Subcutaneous adipose tissue (tissue), 4 donors: ENCODE measurements around the gene NCOA1. TPM values are rescaled to one million over a fixed set of nuclear protein-coding genes. Genes with fewer than 3 reads are reported as not detected.

Source experiments
- total RNA-seq, 4 donors: library from RNA; depleted of rRNA; stranded (reverse); fragments of >200 nt; gene quantifications; one replicate each; pipeline ENCODE4 v1.1.0, GENCODE V29; 2016
- TF ChIP-seq, protein P1 (sequence below): fragments of 450-650 bp; IDR thresholded peaks from one replicate; pipeline ENCODE4 v1.5.1; 2016; ENCODE audit warnings: low read depth, mild to moderate bottlenecking, control low read depth, antibody characterized with exemption, moderate library complexity

Gene NCOA1
- total RNA-seq, 4 donors from 2014 or later, result 48.2 to 84.6 (median 53.1) TPM

DNA sequence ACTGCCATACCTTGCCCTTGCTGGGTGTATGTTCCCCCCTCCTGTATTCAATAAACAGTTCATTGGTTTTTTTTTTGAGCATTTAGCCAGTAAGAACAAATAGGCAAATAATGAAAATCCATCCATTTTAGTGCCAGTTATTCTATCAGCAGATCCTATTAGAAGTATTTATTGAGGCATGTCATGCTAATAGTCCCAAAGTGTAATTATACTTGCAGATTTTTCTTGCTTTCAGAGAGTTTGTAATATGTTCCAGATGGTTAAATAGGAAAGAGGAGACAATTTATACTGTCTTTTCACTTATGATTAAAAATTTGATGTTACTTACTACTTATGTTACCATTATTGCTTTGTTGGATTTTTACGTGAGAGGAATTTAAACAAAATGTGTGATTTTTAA lies 127.6 kb downstream of the NCOA1 start:
- TF ChIP-seq, protein P1, sequence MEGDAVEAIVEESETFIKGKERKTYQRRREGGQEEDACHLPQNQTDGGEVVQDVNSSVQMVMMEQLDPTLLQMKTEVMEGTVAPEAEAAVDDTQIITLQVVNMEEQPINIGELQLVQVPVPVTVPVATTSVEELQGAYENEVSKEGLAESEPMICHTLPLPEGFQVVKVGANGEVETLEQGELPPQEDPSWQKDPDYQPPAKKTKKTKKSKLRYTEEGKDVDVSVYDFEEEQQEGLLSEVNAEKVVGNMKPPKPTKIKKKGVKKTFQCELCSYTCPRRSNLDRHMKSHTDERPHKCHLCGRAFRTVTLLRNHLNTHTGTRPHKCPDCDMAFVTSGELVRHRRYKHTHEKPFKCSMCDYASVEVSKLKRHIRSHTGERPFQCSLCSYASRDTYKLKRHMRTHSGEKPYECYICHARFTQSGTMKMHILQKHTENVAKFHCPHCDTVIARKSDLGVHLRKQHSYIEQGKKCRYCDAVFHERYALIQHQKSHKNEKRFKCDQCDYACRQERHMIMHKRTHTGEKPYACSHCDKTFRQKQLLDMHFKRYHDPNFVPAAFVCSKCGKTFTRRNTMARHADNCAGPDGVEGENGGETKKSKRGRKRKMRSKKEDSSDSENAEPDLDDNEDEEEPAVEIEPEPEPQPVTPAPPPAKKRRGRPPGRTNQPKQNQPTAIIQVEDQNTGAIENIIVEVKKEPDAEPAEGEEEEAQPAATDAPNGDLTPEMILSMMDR, result no peak

DNA sequence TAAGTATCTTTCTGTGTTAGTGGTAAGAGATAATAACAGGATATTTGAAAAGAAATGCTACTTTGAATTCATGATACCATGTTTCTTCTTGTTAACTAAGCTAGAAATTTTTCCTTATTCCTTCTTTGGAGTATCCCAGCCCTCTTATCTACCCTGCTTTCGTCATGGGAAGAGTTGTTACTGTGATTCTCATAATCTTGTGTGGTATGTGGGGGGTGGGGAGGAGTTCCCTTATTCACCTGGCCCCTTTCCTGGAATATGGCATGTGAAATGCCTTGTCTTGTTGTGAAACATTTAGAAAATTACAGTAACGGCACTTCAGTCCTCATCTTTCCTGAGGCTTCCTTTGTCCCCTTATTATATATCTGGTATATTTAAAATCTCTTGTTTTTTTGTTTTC lies 129.9 kb downstream of the NCOA1 start:
- TF ChIP-seq, protein P1, result no peak

DNA sequence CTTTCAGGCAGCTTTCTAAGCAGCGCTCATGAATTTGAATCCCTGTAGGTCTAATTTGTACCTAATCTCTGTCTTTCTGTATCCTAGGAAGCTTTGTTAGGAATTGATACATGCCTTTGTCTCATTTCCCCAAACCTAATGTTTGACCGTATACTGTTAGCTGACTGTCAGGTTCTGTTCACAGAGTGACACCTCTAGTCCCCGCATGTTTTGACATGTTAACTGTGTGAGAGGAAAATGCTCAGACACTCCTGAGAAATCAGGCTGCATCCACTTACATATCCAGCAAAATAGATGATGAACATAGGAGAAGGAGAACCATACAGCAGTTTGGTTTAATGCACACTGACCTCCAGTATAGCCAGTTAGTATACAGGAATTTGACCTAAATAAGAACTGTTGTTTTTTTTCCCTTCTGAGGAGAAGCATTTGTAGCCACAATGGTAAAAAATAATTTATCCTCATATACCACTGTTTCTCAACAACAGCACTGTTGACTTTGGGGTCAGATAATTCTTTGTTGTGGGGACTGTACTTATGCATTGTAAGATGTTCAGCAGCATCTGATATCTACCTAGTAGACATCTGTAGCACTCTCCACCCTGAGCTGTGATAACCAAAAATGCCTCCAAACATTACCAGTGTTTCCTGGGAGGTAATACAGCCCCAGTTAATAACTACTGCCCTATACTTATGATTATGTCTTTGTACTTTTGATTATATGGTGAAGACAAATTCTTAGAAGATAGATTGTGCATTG lies 130.9 kb downstream of the NCOA1 start:
- TF ChIP-seq, protein P1, result no peak

DNA sequence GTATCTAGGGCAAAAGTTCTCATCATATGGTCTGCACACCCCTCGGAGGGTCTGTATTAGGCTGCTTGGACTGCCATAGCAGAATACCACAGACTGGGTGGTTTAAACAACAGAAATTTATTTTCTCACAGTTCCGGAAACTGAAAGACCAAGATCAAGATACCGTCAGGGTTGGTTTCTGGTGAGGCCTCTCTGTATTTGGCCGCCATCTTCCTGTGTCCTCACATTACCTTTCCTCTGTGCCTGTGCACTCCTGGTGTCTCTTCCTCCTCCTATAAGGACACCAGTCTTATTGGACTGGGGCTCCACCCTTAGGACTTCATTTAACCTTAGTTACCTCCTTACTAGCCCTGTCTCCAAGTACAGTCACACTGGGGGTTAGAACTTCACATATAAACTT lies 132.5 kb downstream of the NCOA1 start:
- TF ChIP-seq, protein P1, result no peak

DNA sequence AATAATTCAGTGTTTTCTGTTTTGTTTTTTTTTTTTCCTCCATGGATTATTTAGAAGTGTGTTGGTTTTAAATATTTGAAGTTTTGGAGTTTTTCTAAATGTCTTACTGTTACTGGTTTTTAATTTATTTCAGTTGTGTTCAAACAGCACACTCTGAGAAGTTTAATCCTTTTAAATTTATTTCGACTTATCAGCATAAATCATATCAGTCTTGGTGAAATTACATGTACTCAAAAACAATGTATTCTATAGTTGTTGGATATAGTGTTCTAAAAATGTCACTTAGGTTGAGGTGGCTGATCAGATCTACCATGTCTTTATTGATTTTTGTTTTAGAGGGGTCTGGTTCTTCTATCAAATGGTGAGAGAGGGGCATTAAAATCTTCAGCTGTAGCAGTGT lies 134.7 kb downstream of the NCOA1 start:
- TF ChIP-seq, protein P1, result no peak

DNA sequence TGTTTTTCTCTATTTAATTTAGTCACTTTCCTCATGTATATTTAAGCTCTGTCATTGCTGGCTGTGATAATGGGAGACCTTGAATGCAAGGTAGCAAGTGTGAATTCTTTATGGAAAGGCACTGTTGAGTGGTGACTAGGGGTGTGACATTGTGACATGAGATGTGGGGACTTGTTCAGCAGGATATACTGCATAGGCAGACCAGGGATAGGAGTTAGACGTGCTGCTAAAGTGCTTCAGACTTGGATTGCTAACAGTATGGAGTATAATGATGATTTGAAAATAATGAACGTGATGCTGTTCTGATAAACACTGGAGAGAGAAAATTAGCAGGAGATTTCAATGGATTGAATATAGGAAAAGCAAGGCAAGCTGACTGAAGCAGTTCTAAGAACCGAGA lies 135.1 kb downstream of the NCOA1 start:
- TF ChIP-seq, protein P1, result no peak

DNA sequence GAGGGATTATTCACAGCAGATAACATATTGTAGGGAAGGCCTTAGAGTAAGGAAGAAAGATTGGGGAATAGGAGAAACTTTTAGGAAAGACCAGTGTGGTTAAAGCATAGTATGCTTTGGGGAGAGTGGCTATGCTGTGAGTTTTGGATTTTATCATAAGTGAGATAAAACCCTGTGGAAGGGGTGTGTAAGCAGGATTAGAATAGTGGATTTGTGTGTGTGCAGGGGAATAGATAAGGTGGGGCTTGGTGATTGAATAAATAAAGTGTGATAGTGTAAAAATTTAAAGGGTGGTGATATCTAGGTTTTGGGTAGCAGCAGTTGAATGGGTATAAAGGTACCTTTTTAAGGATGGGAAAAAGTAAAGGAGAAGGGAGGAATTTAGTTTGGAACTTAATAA lies 137.7 kb downstream of the NCOA1 start:
- TF ChIP-seq, protein P1, result no peak
